Erythroblast (primary cell): ENCODE data around the gene SPATA9.

ENCODE experiments used
- GATA1 ChIP-seq: IDR thresholded peaks from 2 replicates; pipeline ENCODE4 v1.6.1; 2011; ENCODE audit warnings: low read depth, mild to moderate bottlenecking, control low read depth, low read length, moderate library complexity
- POLR2A ChIP-seq: IDR thresholded peaks from 2 replicates; pipeline ENCODE4 v1.6.1; 2011; ENCODE audit warnings: mild to moderate bottlenecking, low read length

GRCh38 chr5:95619096-95619495 lies 63.7 kb downstream of the SPATA9 start:
- TF ChIP-seq POLR2A (no peak), GATA1 (no peak)
